Ovary (tissue), 9 donors: Measurements from ENCODE around the gene COL5A1. TPM values are rescaled to one million over a fixed set of nuclear protein-coding genes. Genes with fewer than 3 reads are reported as not detected.

Source experiments
- DNase-seq, 5 donors: peaks; one replicate each; pipeline ENCODE4 v3.0.0-alpha.2; 2019 to 2020
- H3K27ac ChIP-seq, 2 donors: fragments of 200-600 bp; one replicate each; pipeline versions ENCODE4 v1.5.1 to v1.8.0; 2019 to 2022
- H3K27me3 ChIP-seq: fragments of 200-600 bp; one replicate; pipeline ENCODE4 v1.8.0; 2022
- H3K36me3 ChIP-seq: fragments of 200-600 bp; sonication (generic); one replicate; pipeline ENCODE4 v1.5.1; 2019
- H3K4me1 ChIP-seq: one replicate; pipeline ENCODE4 v1.8.1; 2013; ENCODE audit warnings: mild to moderate bottlenecking, moderate library complexity; ENCODE audit not compliant: insufficient read depth
- H3K4me3 ChIP-seq: fragments of 200-600 bp; sonication (generic); one replicate; pipeline ENCODE4 v1.5.1; 2017
- H3K9me3 ChIP-seq, 2 donors: fragments of 200-600 bp in 1 of 2; sonication (generic) in 1 of 2; one replicate each; pipeline versions ENCODE4 v1.5.1 to v1.8.1; 2013 to 2019; ENCODE audit warnings: mild to moderate bottlenecking in 1 of 2, moderate library complexity in 1 of 2
- CTCF ChIP-seq, 3 donors: fragments of 450-650 bp in 2 of 3; fragments of 200-600 bp in 1 of 3; IDR thresholded peaks; one replicate each; pipeline versions ENCODE4 v1.5.1 to v1.8.0; 2016 to 2022; ENCODE audit warnings: antibody characterized with exemption in 3 of 3, mild to moderate bottlenecking in 1 of 3
- EP300 ChIP-seq: sonication (generic); formaldehyde crosslinking; IDR thresholded peaks from one replicate; pipeline ENCODE4 v1.6.1; 2017; ENCODE audit warnings: antibody characterized with exemption
- POLR2A ChIP-seq: fragments of 450-650 bp; IDR thresholded peaks from one replicate; pipeline ENCODE4 v1.6.1; 2017; ENCODE audit warnings: antibody characterized with exemption, mild to moderate bottlenecking, moderate library complexity
- WGBS, 3 donors: extraction: QIAGEN DNeasy Blood & Tissue Kit in 1 of 3; methylation state at CpG; one replicate each; pipeline versions ENCODE4 v1.1.5 to v1.1.7; 2013 to 2017; 5-methylcytosine and 5-hydroxymethylcytosine counted together
- intact Hi-C, 4 donors: fragments of 100-400 bp; cut with DNase I; formaldehyde crosslinking; loops; one replicate each; pipeline versions ENCODE4 v1.11.0 to v1.15.1; 2022 to 2023
- polyA plus RNA-seq, 2 donors: library from polyadenylated mRNA; stranded (reverse); fragments of 200-250 nt in 1 of 2; fragments of 350-450 nt in 1 of 2; fragmentation: Illumina TruSeq in 1 of 2; extraction: RNeasy Lipid Tissue Mini Kit (QIAGEN cat#74804) in 1 of 2; gene quantifications; one replicate each; pipeline ENCODE4 v1.2.3, GENCODE V29; 2013 to 2014
- total RNA-seq, 7 donors: library from RNA; depleted of rRNA in 2 of 7; stranded (reverse); fragments of >200 nt in 2 of 7; fragmentation: NEBNext Ultra II Directional in 3 of 7; extraction: Animal tissue kit (Norgen Biotek cat#: 25700) in 3 of 7; gene quantifications; one replicate each; pipeline versions ENCODE4 v1.1.0 to v1.2.4, GENCODE V29; 2016 to 2023
- donor health status: DM: no; HTN: no; CAD: no; lungs with moderate emphysema.
- donor health status: DM: no; HTN: no; CAD: no.
- donor health status: Bipolar disorder and iron deficiency.
- donor health status: DM: yes; HTN: yes; CAD: no.
- donor health status: DM: no; HTN: no; CAD: no.
- donor health status: DM: yes; HTN: yes; CAD: no.

Gene COL5A1
- total and polyA plus RNA-seq, 9 donors = 28.1 to 117 (median 54.6) TPM

- TF ChIP-seq EP300 = no peak
- no peak for TF ChIP-seq CTCF (IDR thresholded peaks at IDR 0.05)
- TF ChIP-seq POLR2A = no peak
- 84 to 89% (median 85%) methylated on average over 20 to 21 of the region's 21 CpGs for WGBS, 3 donors
Observed at GRCh38 chr9:134620751-134621557, 20.6 kb upstream of the COL5A1 start.

GRCh38 chr9:134621558-134622110 lies 20.0 kb upstream of the COL5A1 start:
- no peak for TF ChIP-seq EP300
- TF ChIP-seq CTCF (IDR thresholded peaks at IDR 0.05) = no peak
- no peak for TF ChIP-seq POLR2A

More at GRCh38 chr9:134620751-134621557, 20.6 kb upstream of the COL5A1 start:
- no peaks in the 10 kb centered on the region for H3K27me3 ChIP-seq
- intact Hi-C loops = no loop called here
- no peak overlapping the region for H3K4me3 ChIP-seq
- H3K4me1 ChIP-seq = no peaks in the 10 kb centered on the region
- DNase-seq = peak in 4 of 5 donors; percentile 3 to 24 (median 12)
- H3K36me3 ChIP-seq = no peaks in the 10 kb centered on the region
- H3K9me3 ChIP-seq = no peaks in the 10 kb centered on the region
- no peak overlapping the region for H3K27ac ChIP-seq

GRCh38 chr9:134622896-134623257 lies 18.7 kb upstream of the COL5A1 start:
- peak in 2 of 5 donors; percentile 6 for DNase-seq
- Histone ChIP-seq H3K27ac (no peak overlapping the region), H3K4me1 (no peaks in the 10 kb centered on the region), H3K9me3 (no peaks in the 10 kb centered on the region), H3K36me3 (no peaks in the 10 kb centered on the region), H3K4me3 (no peak overlapping the region), H3K27me3 (no peaks in the 10 kb centered on the region)
- no peak for TF ChIP-seq CTCF (IDR thresholded peaks at IDR 0.05)
- no peak for TF ChIP-seq EP300
- TF ChIP-seq POLR2A = no peak
- WGBS, 3 donors = 91 to 94% (median 92%) methylated on average over 6 of the region's 6 CpGs
- intact Hi-C loops = no loop called here

More at GRCh38 chr9:134621558-134622110, 20.0 kb upstream of the COL5A1 start:
- Histone ChIP-seq H3K4me1 (no peaks in the 10 kb centered on the region), H3K36me3 (no peaks in the 10 kb centered on the region), H3K4me3 (no peak overlapping the region), H3K27ac (no peak overlapping the region), H3K9me3 (no peaks in the 10 kb centered on the region), H3K27me3 (no peaks in the 10 kb centered on the region)
- intact Hi-C loops = no loop called here
- DNase-seq = peak in 3 of 5 donors; percentile 1 to 6 (median 6)
- WGBS, 3 donors = 85 to 95% (median 91%) methylated on average over 11 to 12 of the region's 12 CpGs

GRCh38 chr9:134623258-134624066 lies 18.1 kb upstream of the COL5A1 start:
- intact Hi-C loops = no loop called here
- Histone ChIP-seq H3K36me3 (no peaks in the 10 kb centered on the region), H3K9me3 (no peaks in the 10 kb centered on the region), H3K27me3 (no peaks in the 10 kb centered on the region), H3K27ac (no peak overlapping the region), H3K4me1 (no peaks in the 10 kb centered on the region), H3K4me3 (no peak overlapping the region)
- 88 to 91% (median 90%) methylated on average over 29 of the region's 29 CpGs for WGBS, 3 donors
- peak; percentile 4 to 26 (median 11) for DNase-seq
- TF ChIP-seq EP300 (no peak), CTCF (IDR thresholded peaks at IDR 0.05) (no peak), POLR2A (no peak)
